MCF 10A (cell line): ENCODE measurements around the gene SPSB1. TPM values are rescaled to one million over a fixed set of nuclear protein-coding genes. Genes with fewer than 3 reads are reported as not detected.
A peak's percentile ranks its signal among the peaks of the same experiment; 100 is the strongest.

Experiments
- BruUV-seq: library from RNA; stranded (reverse); fragments of 400-500 nt; replicated peaks from 2 replicates; lab custom pipeline; 2021; lab: Mats Ljungman, UMichigan
- CTCF ChIA-PET: fragments of 300-600 bp; sonication (Branson Sonifier 250); formaldehyde crosslinking; extraction: SDS; loops from one replicate; lab custom pipeline; 2021; ENCODE audit warnings: antibody characterized with exemption, inconsistent platforms; lab: Yijun Ruan, JAX
- POLR2A ChIA-PET: fragments of 300-600, 350-650 bp; sonication (Branson Sonifier 250); formaldehyde crosslinking; extraction: SDS; loops from one replicate; lab custom pipeline; 2020; ENCODE audit warnings: antibody characterized with exemption, inconsistent platforms; lab: Yijun Ruan, JAX
- DNase-seq: peaks from one replicate; pipeline ENCODE4 v3.0.0-alpha.2; 2018; ENCODE audit not compliant: unreplicated experiment
- H3K27ac Mint-ChIP-seq: one replicate; pipeline ENCODE4 v1.8.0; 2022; ENCODE audit warnings: mild to moderate bottlenecking, low read depth, mixed read lengths; ENCODE audit not compliant: unreplicated experiment
- H3K27me3 Mint-ChIP-seq: one replicate; pipeline ENCODE4 v1.8.0; 2022; ENCODE audit warnings: mixed read lengths; ENCODE audit not compliant: insufficient read depth, unreplicated experiment
- H3K36me3 Mint-ChIP-seq: one replicate; pipeline ENCODE4 v1.8.0; 2022; ENCODE audit warnings: mild to moderate bottlenecking, moderate library complexity, mixed read lengths; ENCODE audit not compliant: insufficient read depth, unreplicated experiment
- H3K4me1 Mint-ChIP-seq: one replicate; pipeline ENCODE4 v1.8.0; 2022; ENCODE audit warnings: mixed read lengths; ENCODE audit not compliant: insufficient read depth, unreplicated experiment
- H3K4me3 Mint-ChIP-seq: one replicate; pipeline ENCODE4 v1.8.0; 2022; ENCODE audit warnings: mild to moderate bottlenecking, moderate library complexity, mixed read lengths; ENCODE audit not compliant: unreplicated experiment
- H3K9me3 Mint-ChIP-seq: one replicate; pipeline ENCODE4 v1.8.0; 2022; ENCODE audit warnings: mixed read lengths; ENCODE audit not compliant: unreplicated experiment
- CTCF ChIP-seq: fragments of 200-600 bp; IDR thresholded peaks from one replicate; pipeline ENCODE4 v1.8.0; 2022; ENCODE audit warnings: antibody characterized with exemption, mild to moderate bottlenecking; ENCODE audit not compliant: unreplicated experiment
- intact Hi-C: fragments of 100-400 bp; cut with micrococcal nuclease; formaldehyde crosslinking; loops from 2 replicates; pipeline ENCODE4 v1.14.1; 2022
- total RNA-seq: library from RNA; stranded (reverse); gene quantifications from 2 replicates; pipeline ENCODE4 v1.2.3, GENCODE V29; 2022

Gene SPSB1
- total RNA-seq, 1 experiment from 2014 or later: 8.2 TPM

DNA sequence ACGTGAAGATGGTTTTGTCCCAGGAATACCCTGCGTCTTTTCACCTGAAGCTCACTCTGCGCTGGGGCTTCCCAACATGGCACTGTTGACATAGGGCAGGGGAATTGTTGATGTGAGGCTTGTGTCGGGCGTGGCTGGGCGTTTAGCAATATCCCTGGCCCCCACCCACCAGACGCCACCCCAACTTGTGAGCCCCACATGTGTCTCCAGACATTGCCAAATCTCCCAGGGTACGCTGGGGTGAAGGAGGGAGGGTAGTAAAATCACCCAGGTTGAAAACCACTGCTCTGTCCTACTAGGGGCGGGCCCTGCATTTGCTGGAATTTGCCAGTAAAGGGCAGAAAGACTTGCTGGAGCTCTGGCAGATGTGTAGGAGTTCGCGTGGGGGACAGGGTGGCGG is 36.0 kb downstream of the SPSB1 start:
- DNase-seq: no peak
- TF ChIP-seq CTCF: no peak
- Mint-ChIP-seq H3K9me3 (no peaks in the 10 kb centered on the region), H3K27me3 (no peaks in the 10 kb centered on the region), H3K4me1 (peaks cover 30% of the 10 kb centered on the region), H3K4me3 (no peak overlapping the region), H3K36me3 (peaks cover 4% of the 10 kb centered on the region), H3K27ac (no peak overlapping the region)
- intact Hi-C loops: no loop called here
- ChIA-PET POLR2A (interaction anchor here (0.9 kb wide), 1 partner anchor 29 kb away, joined by 3 read pairs; no protein-coding TSS in a partner anchor), CTCF (no interaction called here)
- no TSS peak for BruUV-seq

GRCh38 chr1:9331016-9331415 is 38.3 kb downstream of the SPSB1 start:
- Mint-ChIP-seq H3K4me3 (no peak overlapping the region), H3K27ac (no peak overlapping the region), H3K9me3 (no peaks in the 10 kb centered on the region), H3K4me1 (peaks cover 21% of the 10 kb centered on the region), H3K36me3 (peaks cover 4% of the 10 kb centered on the region), H3K27me3 (no peaks in the 10 kb centered on the region)
- ChIA-PET CTCF (no interaction called here), POLR2A (interaction anchor here (0.6 to 0.7 kb wide), 2 partner anchors 10 to 97 kb away, joined by 3 read pairs; no protein-coding TSS in a partner anchor)
- no TSS peak for BruUV-seq
- TF ChIP-seq CTCF: no peak
- DNase-seq: no peak
- intact Hi-C loops: no loop called here

- TF ChIP-seq CTCF: no peak
- CTCF ChIA-PET: no interaction called here
- intact Hi-C loops: no loop called here
- no peaks in the 10 kb centered on the region for H3K27me3 Mint-ChIP-seq
- H3K4me1 Mint-ChIP-seq: peaks cover 21% of the 10 kb centered on the region
- no peaks in the 10 kb centered on the region for H3K9me3 Mint-ChIP-seq
- peaks cover 4% of the 10 kb centered on the region for H3K36me3 Mint-ChIP-seq
- no peak overlapping the region for H3K4me3 Mint-ChIP-seq
- H3K27ac Mint-ChIP-seq: no peak overlapping the region
- peak; percentile 78 for DNase-seq
- no TSS peak for BruUV-seq
- POLR2A ChIA-PET: interaction anchor here (0.6 to 0.7 kb wide), 2 partner anchors 11 to 97 kb away, joined by 3 read pairs; no protein-coding TSS in a partner anchor
These were observed 39.1 kb downstream of the SPSB1 start for GRCh38 chr1:9331558-9332346.

GRCh38 chr1:9332513-9333143 is 39.9 kb downstream of the SPSB1 start:
- BruUV-seq: no TSS peak
- ChIA-PET POLR2A (interaction anchor here (0.8 kb wide), 1 partner anchor 11 kb away, joined by 3 read pairs; no protein-coding TSS in a partner anchor), CTCF (no interaction called here)
- Mint-ChIP-seq H3K4me3 (no peak overlapping the region), H3K36me3 (peaks cover 4% of the 10 kb centered on the region), H3K4me1 (peaks cover 21% of the 10 kb centered on the region), H3K27ac (peak overlapping the region; percentile 50), H3K27me3 (no peaks in the 10 kb centered on the region), H3K9me3 (no peaks in the 10 kb centered on the region)
- no peak for DNase-seq
- intact Hi-C loops: no loop called here
- no peak for TF ChIP-seq CTCF
